B cell (primary cell): Measurements from ENCODE around the gene ADPRM. TPM values are rescaled to one million over a fixed set of nuclear protein-coding genes. Genes with fewer than 3 reads are reported as not detected.

Source experiments
- ATAC-seq: fragments of 200-7000 bp; cut with Tn5 transposase; one replicate; pipeline ENCODE4 v1.10.0; 2021; ENCODE audit warnings: low read depth, mild to moderate bottlenecking, moderate number of reproducible peaks, moderate library complexity
- CTCF ChIA-PET: fragments of 350-600 bp; sonication (Branson Sonifier 250); formaldehyde crosslinking; loops from one replicate; lab custom pipeline; 2021; ENCODE audit warnings: antibody characterized with exemption, inconsistent platforms; lab: Charles Lee
- POLR2A ChIA-PET: fragments of 350-600 bp; sonication (Branson Sonifier 250); formaldehyde crosslinking; loops from one replicate; lab custom pipeline; 2021; ENCODE audit warnings: antibody characterized with exemption; lab: Charles Lee
- DNase-seq: peaks from one replicate; pipeline ENCODE4 v3.0.0; 2013
- H2AFZ ChIP-seq: 2 replicates; pipeline ENCODE4 v1.6.1; 2012; ENCODE audit warnings: mild to moderate bottlenecking, low read depth, low read length; ENCODE audit not compliant: insufficient read depth, poor library complexity, severe bottlenecking
- H3K27ac ChIP-seq, 2 donors: 1 replicate in 1 of 2; 2 replicates in 1 of 2; pipeline ENCODE4 v1.5.1; 2012 to 2013; ENCODE audit warnings: low read length in 2 of 2, mild to moderate bottlenecking in 2 of 2, moderate library complexity in 1 of 2
- H3K27me3 ChIP-seq, 4 experiments: fragments of 200-600 bp in 1 of 4; sonication (generic) in 1 of 4; replicated peaks in 1 of 4; 1 replicate in 2 of 4; 2 replicates in 2 of 4; pipeline versions ENCODE4 v1.6.1 to v1.7.0; 2013 to 2016; ENCODE audit warnings: low read length in 3 of 4, mild to moderate bottlenecking in 2 of 4, mixed read lengths in 1 of 4, moderate library complexity in 1 of 4; ENCODE audit not compliant: insufficient read depth in 4 of 4, control insufficient read depth in 3 of 4; ENCODE audit errors: control extremely low read depth in 1 of 4
- H3K36me3 ChIP-seq, 2 experiments: replicated peaks in 1 of 2; 1 replicate in 1 of 2; 2 replicates in 1 of 2; pipeline versions ENCODE4 v1.6.1 to v1.7.1; 2013; ENCODE audit warnings: low read length in 1 of 2; ENCODE audit not compliant: insufficient read depth in 2 of 2, control insufficient read depth in 1 of 2; ENCODE audit errors: control extremely low read depth in 1 of 2, extremely low read depth in 1 of 2
- H3K4me1 ChIP-seq, 2 donors: fragments of 200-600 bp in 1 of 2; sonication (generic) in 1 of 2; 1 replicate in 1 of 2; 2 replicates in 1 of 2; pipeline versions ENCODE4 v1.5.1 to v1.6.1; 2013 to 2017; ENCODE audit warnings: low read length in 2 of 2; ENCODE audit not compliant: control insufficient read depth in 2 of 2, insufficient read depth in 2 of 2
- H3K4me2 ChIP-seq: replicated peaks from 2 replicates; pipeline ENCODE3; 2012; ENCODE audit warnings: mild to moderate bottlenecking, low read depth, low read length; ENCODE audit not compliant: poor library complexity, severe bottlenecking
- H3K4me3 ChIP-seq, 5 experiments: fragments of 200-600 bp in 1 of 5; sonication (generic) in 1 of 5; 1 replicate in 3 of 5; 2 replicates in 2 of 5; pipeline versions ENCODE4 v1.5.1 to v1.7.0; 2011 to 2016; ENCODE audit warnings: low read length in 4 of 5, mild to moderate bottlenecking in 4 of 5, low read depth in 2 of 5, control low read depth in 1 of 5, moderate library complexity in 1 of 5; ENCODE audit not compliant: insufficient read depth in 1 of 5; ENCODE audit errors: control extremely low read depth in 1 of 5, extremely low read depth in 1 of 5
- H3K79me2 ChIP-seq: fragments of 200-600 bp; sonication (generic); one replicate; pipeline ENCODE4 v1.6.0; 2016; ENCODE audit warnings: low read length; ENCODE audit not compliant: control insufficient read depth, insufficient read depth
- H3K9ac ChIP-seq: fragments of 200-600 bp; sonication (generic); 2 replicates; pipeline ENCODE4 v1.6.1; 2017; ENCODE audit warnings: mild to moderate bottlenecking, low read length, moderate library complexity
- H3K9me3 ChIP-seq, 3 donors: one replicate each; pipeline versions ENCODE4 v1.6.1 to v1.7.1; 2013; ENCODE audit warnings: low read length in 2 of 3; ENCODE audit not compliant: control insufficient read depth in 2 of 3, insufficient read depth in 1 of 3; ENCODE audit errors: control extremely low read depth in 1 of 3
- H4K20me1 ChIP-seq: 2 replicates; pipeline ENCODE4 v1.6.0; 2012; ENCODE audit warnings: mild to moderate bottlenecking, low read length; ENCODE audit not compliant: insufficient read depth, control insufficient read depth, poor library complexity, severe bottlenecking
- H3K27ac Mint-ChIP-seq: one replicate; pipeline ENCODE4 v1.8.0; 2021; ENCODE audit warnings: mixed read lengths
- H3K27me3 Mint-ChIP-seq: one replicate; pipeline ENCODE4 v1.8.0; 2021; ENCODE audit warnings: mixed read lengths
- H3K4me1 Mint-ChIP-seq: one replicate; pipeline ENCODE4 v1.8.0; 2021; ENCODE audit warnings: mixed read lengths
- H3K4me3 Mint-ChIP-seq: one replicate; pipeline ENCODE4 v1.8.0; 2021; ENCODE audit warnings: mixed read lengths
- H3K9me3 Mint-ChIP-seq: one replicate; pipeline ENCODE4 v1.8.0; 2022; ENCODE audit warnings: mixed read lengths; ENCODE audit not compliant: insufficient read depth
- CTCF ChIP-seq: fragments of 200-600 bp; IDR thresholded peaks from one replicate; pipeline ENCODE4 v1.8.0; 2022; ENCODE audit warnings: antibody characterized with exemption, mild to moderate bottlenecking
- EZH2 ChIP-seq: IDR thresholded peaks from 2 replicates; pipeline ENCODE4 v1.6.1; 2012; ENCODE audit warnings: borderline replicate concordance, low read depth, mild to moderate bottlenecking, moderate library complexity, low read length; ENCODE audit not compliant: insufficient read depth, poor library complexity, severe bottlenecking
- WGBS: methylation state at CpG from one replicate; pipeline ENCODE4 v1.1.5; 2013; ENCODE audit warnings: missing lambda C conversion rate; ENCODE audit not compliant: insufficient coverage; 5-methylcytosine and 5-hydroxymethylcytosine counted together
- intact Hi-C: fragments of 100-400 bp; cut with micrococcal nuclease; formaldehyde crosslinking; loops from one replicate; pipeline ENCODE4 v1.10.0; 2022
- polyA plus RNA-seq: library from polyadenylated mRNA; depleted of rRNA; stranded (reverse); fragments of >200 nt; gene quantifications from 2 replicates; pipeline ENCODE4 v1.2.3, GENCODE V29; 2012
- total RNA-seq, 2 donors: library from RNA; stranded (reverse); fragments of 120-200 nt in 1 of 2; gene quantifications; 1 replicate in 1 of 2; 2 replicates in 1 of 2; pipeline versions ENCODE4 v1.2.3 to v1.2.4, GENCODE V29; 2013 to 2022

The ADPRM gene
- total and polyA plus RNA-seq, 2 donors (not counting 1 experiment from before 2014, with no cell fraction given) = 24.3 to 29.1 TPM

GRCh38 chr17:10652984-10653659, 44.3 kb upstream of the ADPRM start:
- H3K36me3 ChIP-seq = no peaks in the 10 kb centered on the region
- intact Hi-C loops = no loop called here
- Mint-ChIP-seq H3K27me3 (peaks cover 3% of the 10 kb centered on the region), H3K4me3 (no peak overlapping the region), H3K27ac (no peak overlapping the region), H3K9me3 (no peaks in the 10 kb centered on the region), H3K4me1 (peaks cover 8% of the 10 kb centered on the region)
- H3K27ac ChIP-seq = no peak overlapping the region
- TF ChIP-seq EZH2 (no peak), CTCF (no peak)
- no peak for ATAC-seq
- no peaks in the 10 kb centered on the region for H3K27me3 ChIP-seq
- H3K4me3 ChIP-seq = no peak overlapping the region
- H2AFZ ChIP-seq = no peak overlapping the region
- DNase-seq = no peak
- no peak overlapping the region for H3K9ac ChIP-seq
- WGBS = 12% methylated on average over 8 of the region's 11 CpGs
- ChIA-PET CTCF (interaction anchor here (1.1 to 1.5 kb wide), 2 partner anchors 21 to 191 kb away, joined by 4 to 6 read pairs; no protein-coding TSS in a partner anchor), POLR2A (no interaction called here)
- peak overlapping the region; percentile 22 for H3K4me2 ChIP-seq
- H3K9me3 ChIP-seq = no peaks in the 10 kb centered on the region
- H4K20me1 ChIP-seq = no peaks in the 10 kb centered on the region
- peaks cover 6% of the 10 kb centered on the region in 2 donors for H3K4me1 ChIP-seq
- H3K79me2 ChIP-seq = no peaks in the 10 kb centered on the region

DNA sequence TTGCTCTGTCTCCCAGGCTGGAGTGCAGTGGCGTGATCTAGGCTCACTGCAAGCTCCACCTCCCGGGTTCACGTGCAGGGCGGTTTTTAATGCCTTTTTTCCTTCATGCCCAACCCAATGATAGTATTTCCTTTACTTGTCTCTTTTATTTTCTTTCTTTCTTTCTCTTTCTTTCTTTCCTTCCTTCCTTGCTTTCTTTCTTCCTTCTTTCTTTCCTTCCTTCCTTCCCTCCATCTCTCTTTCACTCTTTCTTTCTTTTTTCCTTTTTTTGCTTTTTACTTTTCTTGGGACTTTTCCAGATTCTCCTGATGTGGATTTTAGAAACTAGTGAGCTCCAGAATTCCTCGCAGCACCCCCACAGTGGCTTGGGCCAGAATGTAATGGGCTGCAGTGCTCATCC, 43.4 kb upstream of the ADPRM start:
- Mint-ChIP-seq H3K27ac (no peak overlapping the region), H3K9me3 (no peaks in the 10 kb centered on the region), H3K4me3 (no peak overlapping the region), H3K4me1 (peaks cover 8% of the 10 kb centered on the region), H3K27me3 (peaks cover 3% of the 10 kb centered on the region)
- DNase-seq (no peak), ATAC-seq (no peak)
- no peaks in the 10 kb centered on the region for H3K79me2 ChIP-seq
- no peaks in the 10 kb centered on the region for H3K9me3 ChIP-seq
- no peak overlapping the region for H3K4me3 ChIP-seq
- H3K36me3 ChIP-seq = no peaks in the 10 kb centered on the region
- H3K4me1 ChIP-seq = peaks cover 6% of the 10 kb centered on the region in 2 donors
- no peak overlapping the region for H2AFZ ChIP-seq
- 78% methylated on average over 4 of the region's 5 CpGs for WGBS
- H3K27me3 ChIP-seq = no peaks in the 10 kb centered on the region
- no peaks in the 10 kb centered on the region for H4K20me1 ChIP-seq
- H3K4me2 ChIP-seq = no peak overlapping the region
- TF ChIP-seq EZH2 (no peak), CTCF (no peak)
- ChIA-PET POLR2A (no interaction called here), CTCF (interaction anchor here (0.7 to 1.5 kb wide), 3 partner anchors 22 to 194 kb away, joined by 3 to 6 read pairs (median 4); no protein-coding TSS in a partner anchor)
- intact Hi-C loops = no loop called here
- H3K27ac ChIP-seq = no peak overlapping the region
- H3K9ac ChIP-seq = no peak overlapping the region
